ENCODE results near the gene FAM135A.

The FAM135A gene

GRCh38 chr6:70380771-70381416 lies 32.4 kb upstream of the FAM135A start:
- H3K9me3 ChIP-seq (ENCODE audit: insufficient read depth, low read depth, low read length), result no peaks in the 10 kb centered on the region
- H3K27ac ChIP-seq (ENCODE audit: low read length), result no peak overlapping the region
- no peaks in the 10 kb centered on the region for H3K27me3 ChIP-seq (ENCODE audit: insufficient read depth, low read length)

GRCh38 chr6:70381417-70381782 lies 31.9 kb upstream of the FAM135A start:
- Histone ChIP-seq H3K9ac (ENCODE audit: low read depth, low read length) (no peak overlapping the region), H3K9me3 (ENCODE audit: insufficient read depth, low read depth, low read length) (no peaks in the 10 kb centered on the region), H3K4me3 (ENCODE audit: low read length) (no peak overlapping the region), H3K27me3 (ENCODE audit: insufficient read depth, low read length) (no peaks in the 10 kb centered on the region), H3K27ac (ENCODE audit: low read length) (no peak overlapping the region), H3K4me1 (ENCODE audit: insufficient read depth, low read length) (no peaks in the 10 kb centered on the region), H3K36me3 (ENCODE audit: insufficient read depth, low read depth, low read length) (no peaks in the 10 kb centered on the region)

More at GRCh38 chr6:70380771-70381416, 32.4 kb upstream of the FAM135A start:
- Histone ChIP-seq H3K4me1 (ENCODE audit: insufficient read depth, low read length) (no peaks in the 10 kb centered on the region), H3K36me3 (ENCODE audit: insufficient read depth, low read depth, low read length) (no peaks in the 10 kb centered on the region), H3K9ac (ENCODE audit: low read depth, low read length) (no peak overlapping the region), H3K4me3 (ENCODE audit: low read length) (no peak overlapping the region)

GRCh38 chr6:70385901-70386300 lies 27.4 kb upstream of the FAM135A start:
- Histone ChIP-seq H3K4me1 (ENCODE audit: insufficient read depth, low read length) (no peaks in the 10 kb centered on the region), H3K36me3 (ENCODE audit: insufficient read depth, low read depth, low read length) (no peaks in the 10 kb centered on the region), H3K9me3 (ENCODE audit: insufficient read depth, low read depth, low read length) (no peaks in the 10 kb centered on the region), H3K27me3 (ENCODE audit: insufficient read depth, low read length) (no peaks in the 10 kb centered on the region), H3K27ac (ENCODE audit: low read length) (no peak overlapping the region), H3K9ac (ENCODE audit: low read depth, low read length) (no peak overlapping the region), H3K4me3 (ENCODE audit: low read length) (no peak overlapping the region)

DNA sequence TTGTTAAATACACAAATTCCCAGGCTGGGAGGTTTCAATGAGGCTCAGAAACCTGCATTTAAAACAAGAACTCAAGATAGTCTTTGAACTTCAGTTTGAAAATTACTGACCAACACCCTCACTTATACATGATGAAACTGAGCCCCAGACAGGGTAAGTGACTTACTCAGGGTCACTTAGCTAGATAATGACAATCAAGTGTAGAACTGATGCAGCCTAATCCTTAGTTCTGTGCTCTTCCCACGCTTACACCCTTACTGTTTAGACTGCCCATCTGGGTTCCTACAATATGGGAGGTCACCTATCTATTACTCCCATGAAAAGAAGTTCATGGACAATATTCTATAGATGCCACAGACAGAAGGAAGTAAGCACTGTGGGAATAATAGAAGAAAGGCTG lies 24.5 kb upstream of the FAM135A start:
- H3K27me3 ChIP-seq (ENCODE audit: insufficient read depth, low read length), result no peaks in the 10 kb centered on the region
- H3K36me3 ChIP-seq (ENCODE audit: insufficient read depth, low read depth, low read length), result no peaks in the 10 kb centered on the region
- no peak overlapping the region for H3K4me3 ChIP-seq (ENCODE audit: low read length)
- no peak overlapping the region for H3K9ac ChIP-seq (ENCODE audit: low read depth, low read length)
- no peak overlapping the region for H3K27ac ChIP-seq (ENCODE audit: low read length)
- H3K9me3 ChIP-seq (ENCODE audit: insufficient read depth, low read depth, low read length), result no peaks in the 10 kb centered on the region
- no peaks in the 10 kb centered on the region for H3K4me1 ChIP-seq (ENCODE audit: insufficient read depth, low read length)

GRCh38 chr6:70389261-70389660 lies 24.0 kb upstream of the FAM135A start:
- no peak overlapping the region for H3K4me3 ChIP-seq (ENCODE audit: low read length)
- H3K36me3 ChIP-seq (ENCODE audit: insufficient read depth, low read depth, low read length), result no peaks in the 10 kb centered on the region
- H3K27ac ChIP-seq (ENCODE audit: low read length), result no peak overlapping the region
- no peaks in the 10 kb centered on the region for H3K9me3 ChIP-seq (ENCODE audit: insufficient read depth, low read depth, low read length)
- no peaks in the 10 kb centered on the region for H3K4me1 ChIP-seq (ENCODE audit: insufficient read depth, low read length)
- no peaks in the 10 kb centered on the region for H3K27me3 ChIP-seq (ENCODE audit: insufficient read depth, low read length)
- H3K9ac ChIP-seq (ENCODE audit: low read depth, low read length), result no peak overlapping the region

DNA sequence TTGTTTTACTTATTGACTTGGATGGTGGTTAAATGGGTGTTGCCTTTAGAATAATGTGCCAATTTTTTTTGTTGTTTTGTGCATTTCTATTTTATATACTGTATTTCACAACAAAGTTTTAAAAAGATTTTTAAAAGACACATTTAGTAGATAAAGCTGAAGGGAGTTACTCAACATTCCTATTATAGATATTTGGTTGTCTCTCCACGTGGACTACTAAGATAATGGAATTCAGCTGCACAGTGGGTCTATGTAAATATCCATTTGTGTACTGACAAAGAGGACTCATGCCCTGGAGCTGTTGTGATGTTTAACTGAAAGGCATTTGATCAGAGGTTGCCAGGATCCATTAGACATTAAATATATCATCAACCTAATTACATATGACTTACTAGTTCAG lies 23.2 kb upstream of the FAM135A start:
- H3K27ac ChIP-seq (ENCODE audit: low read length), result no peak overlapping the region
- no peaks in the 10 kb centered on the region for H3K36me3 ChIP-seq (ENCODE audit: insufficient read depth, low read depth, low read length)
- no peaks in the 10 kb centered on the region for H3K9me3 ChIP-seq (ENCODE audit: insufficient read depth, low read depth, low read length)
- no peaks in the 10 kb centered on the region for H3K4me1 ChIP-seq (ENCODE audit: insufficient read depth, low read length)
- no peak overlapping the region for H3K9ac ChIP-seq (ENCODE audit: low read depth, low read length)
- no peaks in the 10 kb centered on the region for H3K27me3 ChIP-seq (ENCODE audit: insufficient read depth, low read length)
- no peak overlapping the region for H3K4me3 ChIP-seq (ENCODE audit: low read length)

DNA sequence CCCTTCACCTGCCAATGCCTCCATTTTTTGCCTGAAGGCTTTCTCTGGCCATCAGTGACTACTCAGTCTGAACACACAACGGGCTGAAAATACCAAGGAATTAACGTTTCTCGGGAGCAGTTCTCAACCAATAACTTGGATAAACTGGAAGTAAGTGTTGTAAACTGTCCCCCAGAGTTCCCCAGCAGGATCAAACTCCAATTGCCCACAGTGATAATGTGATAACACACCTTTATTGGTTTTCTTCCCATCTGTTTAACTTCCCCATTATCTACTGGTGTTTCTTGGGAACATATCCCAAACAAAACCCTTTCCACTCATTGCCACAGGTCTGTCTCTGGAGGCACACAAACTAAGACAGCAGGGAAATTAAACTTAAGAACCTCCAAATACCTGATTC lies 21.8 kb upstream of the FAM135A start:
- no peak overlapping the region for H3K9ac ChIP-seq (ENCODE audit: low read depth, low read length)
- H3K4me1 ChIP-seq (ENCODE audit: insufficient read depth, low read length), result no peaks in the 10 kb centered on the region
- no peak overlapping the region for H3K4me3 ChIP-seq (ENCODE audit: low read length)
- no peaks in the 10 kb centered on the region for H3K9me3 ChIP-seq (ENCODE audit: insufficient read depth, low read depth, low read length)
- H3K27me3 ChIP-seq (ENCODE audit: insufficient read depth, low read length), result no peaks in the 10 kb centered on the region
- no peak overlapping the region for H3K27ac ChIP-seq (ENCODE audit: low read length)
- H3K36me3 ChIP-seq (ENCODE audit: insufficient read depth, low read depth, low read length), result no peaks in the 10 kb centered on the region

DNA sequence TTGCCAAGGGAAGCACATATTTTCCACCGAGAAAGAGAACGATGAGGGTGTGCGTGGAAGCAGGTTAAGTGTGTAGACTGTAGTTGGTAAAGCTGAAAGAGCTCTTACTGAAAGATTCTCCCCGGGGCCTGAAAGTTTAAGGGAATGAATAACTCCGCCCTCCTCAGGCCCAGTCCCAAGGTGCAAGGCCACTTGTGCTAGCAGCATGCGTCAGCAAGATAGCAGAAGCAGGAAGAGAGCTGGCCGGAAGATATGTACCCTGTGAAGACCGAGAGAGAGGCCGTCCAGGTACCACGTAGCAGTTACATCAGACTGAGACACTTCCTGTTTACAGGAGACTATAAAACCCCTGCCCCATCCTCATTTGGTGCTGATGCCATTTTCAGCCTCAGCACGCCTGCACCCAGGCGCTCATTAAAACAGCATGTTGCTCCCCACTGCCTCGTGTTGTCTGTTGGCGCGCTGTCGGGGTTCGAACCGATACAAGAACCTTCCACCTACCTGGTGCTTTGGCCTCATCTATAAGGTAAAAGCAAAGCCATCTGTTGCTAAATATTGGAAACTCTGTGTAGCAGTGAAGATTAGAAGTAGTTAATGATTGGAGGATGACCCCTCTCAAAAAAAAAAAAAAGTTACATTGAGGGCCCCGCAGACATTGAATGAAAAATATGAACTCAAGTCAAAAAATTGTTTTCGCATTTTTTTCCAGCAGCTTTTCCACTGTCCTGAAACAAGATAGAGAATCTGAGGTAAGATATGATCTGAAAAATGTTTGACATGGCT lies 18.6 kb upstream of the FAM135A start:
- H3K4me1 ChIP-seq (ENCODE audit: insufficient read depth, low read length), result no peaks in the 10 kb centered on the region
- H3K9ac ChIP-seq (ENCODE audit: low read depth, low read length), result no peak overlapping the region
- H3K9me3 ChIP-seq (ENCODE audit: insufficient read depth, low read depth, low read length), result no peaks in the 10 kb centered on the region
- no peak overlapping the region for H3K27ac ChIP-seq (ENCODE audit: low read length)
- H3K27me3 ChIP-seq (ENCODE audit: insufficient read depth, low read length), result no peaks in the 10 kb centered on the region
- H3K4me3 ChIP-seq (ENCODE audit: low read length), result no peak overlapping the region
- no peaks in the 10 kb centered on the region for H3K36me3 ChIP-seq (ENCODE audit: insufficient read depth, low read depth, low read length)

GRCh38 chr6:70395301-70395672 lies 18.0 kb upstream of the FAM135A start:
- no peaks in the 10 kb centered on the region for H3K27me3 ChIP-seq (ENCODE audit: insufficient read depth, low read length)
- H3K27ac ChIP-seq (ENCODE audit: low read length), result no peak overlapping the region
- H3K9ac ChIP-seq (ENCODE audit: low read depth, low read length), result no peak overlapping the region
- H3K9me3 ChIP-seq (ENCODE audit: insufficient read depth, low read depth, low read length), result no peaks in the 10 kb centered on the region
- H3K4me1 ChIP-seq (ENCODE audit: insufficient read depth, low read length), result no peaks in the 10 kb centered on the region
- no peaks in the 10 kb centered on the region for H3K36me3 ChIP-seq (ENCODE audit: insufficient read depth, low read depth, low read length)
- H3K4me3 ChIP-seq (ENCODE audit: low read length), result no peak overlapping the region

GRCh38 chr6:70396163-70396562 lies 17.1 kb upstream of the FAM135A start:
- Histone ChIP-seq H3K4me3 (ENCODE audit: low read length) (no peak overlapping the region), H3K36me3 (ENCODE audit: insufficient read depth, low read depth, low read length) (no peaks in the 10 kb centered on the region), H3K27ac (ENCODE audit: low read length) (no peak overlapping the region), H3K27me3 (ENCODE audit: insufficient read depth, low read length) (no peaks in the 10 kb centered on the region), H3K9ac (ENCODE audit: low read depth, low read length) (no peak overlapping the region), H3K9me3 (ENCODE audit: insufficient read depth, low read depth, low read length) (no peaks in the 10 kb centered on the region), H3K4me1 (ENCODE audit: insufficient read depth, low read length) (no peaks in the 10 kb centered on the region)

GRCh38 chr6:70396796-70397729 lies 16.2 kb upstream of the FAM135A start:
- Histone ChIP-seq H3K27ac (ENCODE audit: low read length) (no peak overlapping the region), H3K27me3 (ENCODE audit: insufficient read depth, low read length) (no peaks in the 10 kb centered on the region), H3K36me3 (ENCODE audit: insufficient read depth, low read depth, low read length) (no peaks in the 10 kb centered on the region), H3K4me1 (ENCODE audit: insufficient read depth, low read length) (no peaks in the 10 kb centered on the region), H3K4me3 (ENCODE audit: low read length) (no peak overlapping the region), H3K9me3 (ENCODE audit: insufficient read depth, low read depth, low read length) (no peaks in the 10 kb centered on the region), H3K9ac (ENCODE audit: low read depth, low read length) (no peak overlapping the region)

Measured in iPS-20b (cell line).